Thyroid gland (tissue), 4 donors: ENCODE measurements around the gene DAGLA. TPM values are rescaled to one million over a fixed set of nuclear protein-coding genes. Genes with fewer than 3 reads are reported as not detected.

ENCODE experiments used
- DNase-seq, 2 donors: peaks; one replicate each; pipeline ENCODE4 v3.0.0-alpha.2; 2019
- H3K27ac ChIP-seq, 3 donors: fragments of 200-600 bp; sonication (generic); 1 replicate in 2 of 3; 2 replicates in 1 of 3; pipeline ENCODE4 v1.5.1; 2016 to 2019; ENCODE audit warnings: mild to moderate bottlenecking in 1 of 3, moderate library complexity in 1 of 3
- H3K27me3 ChIP-seq: fragments of 200-600 bp; sonication (generic); one replicate; pipeline ENCODE4 v1.5.1; 2019
- H3K36me3 ChIP-seq, 2 donors: fragments of 200-600 bp; sonication (generic); one replicate each; pipeline ENCODE4 v1.5.1; 2016 to 2019
- H3K4me1 ChIP-seq, 2 donors: fragments of 200-600 bp; sonication (generic); one replicate each; pipeline ENCODE4 v1.5.1; 2017 to 2019
- H3K4me3 ChIP-seq, 3 donors: fragments of 200-600 bp; sonication (generic); replicated peaks in 1 of 3; 1 replicate in 2 of 3; 2 replicates in 1 of 3; pipeline ENCODE4 v1.5.1; 2016; ENCODE audit warnings: mild to moderate bottlenecking in 1 of 3
- H3K9me3 ChIP-seq: fragments of 200-600 bp; sonication (generic); one replicate; pipeline ENCODE4 v1.5.1; 2017
- CTCF ChIP-seq, 6 experiments: fragments of 200-600 bp in 3 of 6; fragments of 450-650 bp in 3 of 6; sonication (generic) in 3 of 6; IDR thresholded peaks; one replicate each; pipeline ENCODE4 v1.5.1; 2016 to 2019; ENCODE audit warnings: antibody characterized with exemption in 6 of 6, mild to moderate bottlenecking in 2 of 6, inconsistent platforms in 1 of 6, moderate library complexity in 1 of 6
- POLR2A ChIP-seq, 2 donors: fragments of 450-650 bp; IDR thresholded peaks; one replicate each; pipeline ENCODE4 v1.6.1; 2017; ENCODE audit warnings: antibody characterized with exemption in 2 of 2, mild to moderate bottlenecking in 2 of 2, moderate library complexity in 1 of 2
- WGBS, 2 donors: methylation state at CpG; one replicate each; pipeline ENCODE4 v1.1.5; 2017; 5-methylcytosine and 5-hydroxymethylcytosine counted together
- intact Hi-C: fragments of 100-400 bp; cut with DNase I; formaldehyde crosslinking; loops from one replicate; pipeline ENCODE4 v1.15.1; 2023
- total RNA-seq, 4 donors: library from RNA; depleted of rRNA; stranded (reverse); fragments of >200 nt; gene quantifications; one replicate each; pipeline ENCODE4 v1.2.3, GENCODE V29; 2016

DAGLA gene
- total RNA-seq, 4 donors from 2014 or later: 1.7 to 2.8 (median 1.9) TPM

DNA sequence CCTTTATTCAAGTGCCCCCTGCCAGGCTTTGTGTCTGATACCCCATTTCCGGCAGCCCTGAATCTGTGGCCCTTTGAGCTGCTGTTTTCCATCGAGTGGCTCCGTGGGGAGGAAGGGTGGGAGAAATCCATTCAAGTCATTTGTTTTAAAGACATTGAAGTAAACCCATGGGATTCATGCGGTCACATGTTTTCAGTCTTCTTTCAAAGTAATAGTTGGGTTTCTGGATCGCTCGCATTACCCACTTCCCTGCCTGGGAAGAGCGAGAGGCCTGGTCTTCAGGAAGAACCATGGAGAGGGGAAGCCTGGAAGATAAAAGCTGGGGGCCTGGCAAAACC lies 14.4 kb downstream of the DAGLA start:
- H3K9me3 ChIP-seq: no peaks in the 10 kb centered on the region
- no peaks in the 10 kb centered on the region for H3K27me3 ChIP-seq
- H3K36me3 ChIP-seq: no peaks in the 10 kb centered on the region
- peaks cover 30 to 77% of the 10 kb centered on the region in 2 donors for H3K4me1 ChIP-seq
- TF ChIP-seq CTCF (IDR thresholded peaks at IDR 0.05) (no peak), POLR2A (IDR thresholded peaks at IDR 0.05) (no peak)
- peak overlapping the region; percentile 71 to 91 (median 78) for H3K27ac ChIP-seq
- intact Hi-C loops: no loop called here
- DNase-seq: no peak
- WGBS, 2 donors: 78 to 89% methylated on average over 7 of the region's 7 CpGs
- H3K4me3 ChIP-seq: no peak overlapping the region

DNA sequence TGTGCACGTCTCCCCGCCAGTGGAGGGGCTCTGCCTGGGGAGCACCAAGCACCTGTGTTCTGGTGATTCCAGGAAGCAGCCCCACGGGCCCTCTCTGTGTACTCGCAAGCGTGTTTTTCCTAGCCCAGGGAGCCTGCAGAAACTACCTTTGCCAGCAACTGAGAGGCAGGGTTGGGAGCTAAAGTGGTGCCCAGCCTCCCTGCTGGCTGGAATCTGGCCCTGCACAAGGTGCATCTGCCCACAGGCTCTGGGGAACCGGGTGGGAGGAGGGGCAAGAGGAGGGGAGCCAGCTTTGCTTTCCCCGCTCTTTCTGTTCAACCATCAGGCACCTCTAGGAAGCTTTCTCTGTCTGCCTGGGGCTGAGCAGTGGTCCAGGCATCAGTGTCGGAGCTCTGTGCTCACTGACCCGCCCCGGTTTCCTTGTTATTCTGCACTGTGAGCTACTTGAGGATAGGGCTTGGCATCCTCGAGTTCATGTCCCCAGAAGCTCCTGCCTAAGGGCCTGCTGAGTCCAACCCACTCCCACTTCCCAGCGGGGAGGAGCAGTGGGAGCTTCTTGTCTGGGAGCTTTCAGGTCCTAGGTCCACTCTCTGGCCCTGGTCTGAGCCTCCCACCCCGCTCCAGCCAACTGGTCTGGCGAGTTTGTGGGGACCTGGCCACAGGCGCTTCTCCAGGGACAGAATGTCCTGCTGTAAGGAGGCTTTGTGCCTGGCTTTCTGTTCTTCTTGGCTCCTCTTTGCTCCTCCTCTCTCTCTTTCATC lies 14.9 kb downstream of the DAGLA start:
- DNase-seq: peak; percentile 84 to 89
- TF ChIP-seq CTCF (IDR thresholded peaks at IDR 0.05) (peak in 4 of 6 experiments; percentile 33 to 53 (median 38)), POLR2A (IDR thresholded peaks at IDR 0.05) (no peak)
- Histone ChIP-seq H3K36me3 (no peaks in the 10 kb centered on the region), H3K9me3 (no peaks in the 10 kb centered on the region), H3K27ac (peak overlapping the region; percentile 71 to 91 (median 78)), H3K4me1 (peaks cover 34 to 83% of the 10 kb centered on the region in 2 donors), H3K27me3 (no peaks in the 10 kb centered on the region), H3K4me3 (no peak overlapping the region)
- intact Hi-C loops: no loop called here
- 29 to 45% methylated on average over 13 to 15 of the region's 15 CpGs for WGBS, 2 donors

DNA sequence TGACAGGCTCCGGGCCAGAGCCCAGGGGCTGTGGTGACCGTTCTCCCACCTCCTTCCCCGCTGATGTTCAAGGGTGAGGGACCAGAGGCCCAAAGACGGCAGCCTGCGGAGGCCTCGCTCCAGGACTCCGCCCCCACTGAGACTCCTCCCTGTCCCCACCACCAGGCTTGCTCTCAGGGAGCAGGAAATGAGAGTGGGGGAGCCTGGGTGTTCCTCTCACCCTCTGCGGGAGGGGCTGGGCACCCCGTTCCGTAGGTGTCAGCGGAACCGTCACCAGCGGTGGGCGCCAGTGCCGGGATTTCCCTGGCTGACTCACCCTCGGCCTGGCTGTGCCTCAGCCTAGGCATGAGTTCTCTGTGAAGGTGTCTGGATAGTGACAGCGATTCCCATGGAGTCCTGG lies 15.7 kb downstream of the DAGLA start:
- Histone ChIP-seq H3K36me3 (no peaks in the 10 kb centered on the region), H3K9me3 (no peaks in the 10 kb centered on the region), H3K27me3 (no peaks in the 10 kb centered on the region), H3K4me3 (no peak overlapping the region), H3K27ac (peak overlapping the region; percentile 71 to 91 (median 78)), H3K4me1 (peaks cover 37 to 84% of the 10 kb centered on the region in 2 donors)
- DNase-seq: peak; percentile 61 to 62
- no peak for TF ChIP-seq POLR2A (IDR thresholded peaks at IDR 0.05)
- no peak for TF ChIP-seq CTCF (IDR thresholded peaks at IDR 0.05)
- 41 to 45% methylated on average over 8 to 9 of the region's 17 CpGs for WGBS, 2 donors
- intact Hi-C loops: no loop called here

GRCh38 chr11:61696602-61697001 lies 16.4 kb downstream of the DAGLA start:
- no peak for DNase-seq
- Histone ChIP-seq H3K4me3 (no peak overlapping the region), H3K27me3 (no peaks in the 10 kb centered on the region), H3K4me1 (peaks cover 33 to 78% of the 10 kb centered on the region in 2 donors), H3K9me3 (no peaks in the 10 kb centered on the region), H3K36me3 (no peaks in the 10 kb centered on the region), H3K27ac (peak overlapping the region in 2 of 3 donors; percentile 17 to 91)
- WGBS, 2 donors: 83 to 90% methylated on average over 6 to 7 of the region's 8 CpGs
- TF ChIP-seq POLR2A (IDR thresholded peaks at IDR 0.05) (no peak), CTCF (IDR thresholded peaks at IDR 0.05) (no peak)
- intact Hi-C loops: no loop called here

DNA sequence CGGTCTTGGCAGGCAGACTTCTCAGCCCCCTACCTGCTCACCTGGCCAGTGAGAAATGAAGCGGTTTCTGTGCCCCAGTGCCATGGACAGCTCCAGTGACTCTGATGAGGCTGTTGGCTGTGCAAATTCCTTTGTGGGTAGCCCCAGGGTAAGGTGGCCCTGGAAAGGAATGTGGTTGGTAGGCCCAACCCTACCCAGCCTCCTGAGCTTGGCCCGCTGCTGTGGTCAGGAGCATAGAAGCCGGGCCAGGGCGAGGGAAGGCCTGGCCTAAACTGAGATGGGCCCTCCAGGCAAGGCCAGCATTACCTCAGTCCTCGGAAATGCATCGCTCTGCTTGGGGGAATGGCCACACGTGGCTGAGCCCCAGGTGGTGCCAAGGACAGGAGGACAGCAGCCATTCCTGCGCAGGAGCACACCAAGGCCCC lies 16.9 kb downstream of the DAGLA start:
- Histone ChIP-seq H3K36me3 (no peaks in the 10 kb centered on the region), H3K4me1 (peaks cover 33 to 74% of the 10 kb centered on the region in 2 donors), H3K9me3 (no peaks in the 10 kb centered on the region), H3K27me3 (no peaks in the 10 kb centered on the region), H3K4me3 (no peak overlapping the region), H3K27ac (peak overlapping the region in 2 of 3 donors; percentile 17 to 91)
- TF ChIP-seq CTCF (IDR thresholded peaks at IDR 0.05) (no peak), POLR2A (IDR thresholded peaks at IDR 0.05) (no peak)
- DNase-seq: no peak
- intact Hi-C loops: no loop called here
- 72 to 91% methylated on average over 6 to 7 of the region's 9 CpGs for whole genome bisulfite sequencing, 2 donors
